GM23338 (cell line): ENCODE measurements around the gene PRSS2. TPM values are rescaled to one million over a fixed set of nuclear protein-coding genes. Genes with fewer than 3 reads are reported as not detected.

Source experiments
- ATAC-seq: fragments of 200-7000 bp; cut with Tn5 transposase; 3 replicates; pipeline ENCODE4 v1.9.1; 2020
- DNase-seq: peaks from one replicate; pipeline ENCODE4 v3.0.0-alpha.2; 2015; ENCODE audit warnings: low spot score
- H2AFZ ChIP-seq: fragments of 200-600 bp; sonication (generic); 2 replicates; pipeline ENCODE4 v1.8.0; 2016; ENCODE audit warnings: antibody characterized with exemption, mild to moderate bottlenecking, moderate library complexity
- H3F3A ChIP-seq: fragments of 200-600 bp; sonication (generic); replicated peaks from 2 replicates; pipeline ENCODE4 v1.8.0; 2017; ENCODE audit warnings: antibody characterized with exemption, mixed run types, low read depth
- H3K27ac ChIP-seq: fragments of 200-600 bp; sonication (generic); 2 replicates; pipeline ENCODE4 v1.6.1; 2016; ENCODE audit warnings: low read depth
- H3K27me3 ChIP-seq: fragments of 200-600 bp; sonication (generic); 2 replicates; pipeline ENCODE4 v1.8.0; 2016; ENCODE audit warnings: mild to moderate bottlenecking, mixed run types, moderate library complexity; ENCODE audit not compliant: insufficient read depth
- H3K36me3 ChIP-seq: fragments of 200-600 bp; sonication (generic); 2 replicates; pipeline ENCODE4 v1.8.0; 2016; ENCODE audit warnings: mild to moderate bottlenecking; ENCODE audit not compliant: insufficient read depth
- H3K4me1 ChIP-seq: fragments of 200-600 bp; sonication (generic); 2 replicates; pipeline ENCODE4 v1.8.0; 2016; ENCODE audit warnings: mild to moderate bottlenecking, moderate library complexity; ENCODE audit not compliant: insufficient read depth
- H3K4me2 ChIP-seq: fragments of 200-600 bp; sonication (generic); 2 replicates; pipeline ENCODE4 v1.7.1; 2017; ENCODE audit warnings: mixed run types
- H3K4me3 ChIP-seq: fragments of 200-600 bp; sonication (generic); 2 replicates; pipeline ENCODE4 v1.6.1; 2016; ENCODE audit warnings: mixed run types
- H3K79me2 ChIP-seq: fragments of 200-600 bp; sonication (generic); replicated peaks from 2 replicates; pipeline ENCODE4 v1.8.0; 2017; ENCODE audit warnings: mild to moderate bottlenecking; ENCODE audit not compliant: insufficient read depth
- H3K9me2 ChIP-seq: fragments of 200-600 bp; sonication (generic); 2 replicates; pipeline ENCODE4 v1.8.0; 2017; ENCODE audit not compliant: insufficient read depth
- H4K20me1 ChIP-seq: fragments of 200-600 bp; sonication (generic); replicated peaks from 2 replicates; pipeline ENCODE4 v1.8.0; 2017; ENCODE audit warnings: mild to moderate bottlenecking; ENCODE audit not compliant: insufficient read depth
- H3K27ac Mint-ChIP-seq: 2 replicates; pipeline ENCODE4 v1.8.0; 2020; ENCODE audit warnings: inconsistent platforms, mild to moderate bottlenecking, moderate library complexity, mixed read lengths
- H3K27me3 Mint-ChIP-seq: 3 replicates; pipeline ENCODE4 v1.8.0; 2022; ENCODE audit warnings: low read depth, mild to moderate bottlenecking, moderate library complexity, mixed read lengths, inconsistent platforms; ENCODE audit not compliant: insufficient read depth, poor library complexity
- H3K36me3 Mint-ChIP-seq: 3 replicates; pipeline ENCODE4 v1.8.0; 2021; ENCODE audit warnings: low read depth, mild to moderate bottlenecking, inconsistent platforms, moderate library complexity, mixed read lengths
- H3K4me1 Mint-ChIP-seq: 3 replicates; pipeline ENCODE4 v1.8.0; 2020; ENCODE audit warnings: mild to moderate bottlenecking, inconsistent platforms, mixed read lengths
- H3K4me3 Mint-ChIP-seq: 3 replicates; pipeline ENCODE4 v1.8.0; 2021; ENCODE audit warnings: moderate library complexity, mild to moderate bottlenecking, inconsistent platforms, mixed read lengths
- H3K9me3 Mint-ChIP-seq: 3 replicates; pipeline ENCODE4 v1.8.0; 2020; ENCODE audit warnings: moderate library complexity, mild to moderate bottlenecking, inconsistent platforms, mixed read lengths
- CREB1 ChIP-seq: fragments of 250-450 bp; sonication (Bioruptor Pico); IDR thresholded peaks from 2 replicates; pipeline ENCODE4 v1.5.0; 2020; ENCODE audit warnings: low read depth, mild to moderate bottlenecking, moderate library complexity
- CTCF ChIP-seq, 2 experiments: fragments of 200-600 bp in 1 of 2; sonication (generic) in 1 of 2; conservative IDR thresholded peaks; 2 replicates each; pipeline versions ENCODE4 v1.5.1 to v1.6.1; 2016 to 2017; ENCODE audit warnings: antibody characterized with exemption in 2 of 2, low read depth in 2 of 2, mild to moderate bottlenecking in 2 of 2, moderate library complexity in 1 of 2
- ETS1 ChIP-seq: IDR thresholded peaks from 2 replicates; pipeline ENCODE4 v1.6.1; 2016; ENCODE audit warnings: antibody characterized with exemption
- EZH2 ChIP-seq: fragments of 200-600 bp; sonication (generic); IDR thresholded peaks from one replicate; pipeline ENCODE4 v1.8.0; 2017; ENCODE audit warnings: antibody characterized with exemption, mild to moderate bottlenecking, low read depth; ENCODE audit not compliant: unreplicated experiment
- JUNB ChIP-seq: IDR thresholded peaks from one replicate; pipeline ENCODE4 v1.6.1; 2016; ENCODE audit warnings: antibody characterized with exemption; ENCODE audit not compliant: unreplicated experiment
- NANOG ChIP-seq: IDR thresholded peaks from 2 replicates; pipeline ENCODE4 v1.6.1; 2016; ENCODE audit warnings: antibody characterized with exemption, borderline replicate concordance
- POLR2AphosphoS5 ChIP-seq: IDR thresholded peaks from 2 replicates; pipeline ENCODE4 v1.6.1; 2016; ENCODE audit warnings: antibody characterized with exemption, low read depth
- REST ChIP-seq: IDR thresholded peaks from one replicate; pipeline ENCODE4 v1.6.1; 2018; ENCODE audit warnings: antibody characterized with exemption; ENCODE audit not compliant: unreplicated experiment
- ZNF331 ChIP-seq: fragments of 250-450 bp; sonication (Bioruptor Pico); IDR thresholded peaks from 2 replicates; pipeline ENCODE4 v1.5.0; 2020; ENCODE audit warnings: low read depth, mild to moderate bottlenecking, moderate library complexity
- ZNF462 ChIP-seq: fragments of 250-450 bp; sonication (Bioruptor Pico); IDR thresholded peaks from 2 replicates; pipeline ENCODE4 v1.5.0; 2020; ENCODE audit warnings: mild to moderate bottlenecking, moderate library complexity
- polyA plus RNA-seq: library from polyadenylated mRNA; unstranded; fragments of >200 nt; fragmentation: Nextera tagmentation; extraction: Ambion mirVana; gene quantifications from 2 replicates; pipeline ENCODE4 v1.2.1, GENCODE V29; 2016
- total RNA-seq: library from RNA; depleted of rRNA; stranded (reverse); fragments of >200 nt; shearing (Covaris generic); gene quantifications from 2 replicates; pipeline ENCODE4 v1.2.3, GENCODE V29; 2014

The PRSS2 gene
- total and polyA plus RNA-seq, 2 experiments from 2014 or later, result not detected

GRCh38 chr7:142788303-142789289 lies 17.8 kb downstream of the PRSS2 start (continued):
- no peak for TF ChIP-seq ZNF462 (CRISPR knock-in tag)
- no peak for TF ChIP-seq CTCF (conservative IDR thresholded peaks at IDR 0.05; ENCODE audit: low read depth in 2 of 2)
- TF ChIP-seq CREB1, result no peak
- TF ChIP-seq EZH2, result no peak
- TF ChIP-seq NANOG, result no peak

GRCh38 chr7:142789441-142789840 lies 18.7 kb downstream of the PRSS2 start:
- peaks cover 9% of the 10 kb centered on the region for H3K4me1 Mint-ChIP-seq
- DNase-seq (no peak), ATAC-seq (no peak)
- H3K9me2 ChIP-seq, result peaks cover 16% of the 10 kb centered on the region; the same call in 1 of the 2 replicates
- no peaks in the 10 kb centered on the region for H3K36me3 ChIP-seq
- no peak overlapping the region for H3K27ac ChIP-seq
- no peaks in the 10 kb centered on the region for H3K79me2 ChIP-seq
- peaks cover 11% of the 10 kb centered on the region for H3K4me1 ChIP-seq
- H3K36me3 Mint-ChIP-seq, result no peaks in the 10 kb centered on the region; the same call in 2 of the 3 replicates
- H3K4me2 ChIP-seq, result no peak overlapping the region
- H2AFZ ChIP-seq, result no peak overlapping the region
- no peaks in the 10 kb centered on the region for H4K20me1 ChIP-seq
- no peaks in the 10 kb centered on the region for H3F3A ChIP-seq
- no peak overlapping the region for H3K4me3 Mint-ChIP-seq
- H3K27me3 Mint-ChIP-seq, result peaks cover 2% of the 10 kb centered on the region
- no peak overlapping the region for H3K4me3 ChIP-seq
- H3K27me3 ChIP-seq, result 0 out of 2 replicates have a peak, but pooled peaks cover 8% of the 10 kb centered on the region
- H3K9me3 Mint-ChIP-seq, result no peaks in the 10 kb centered on the region; the same call in 2 of the 3 replicates
- no peak overlapping the region for H3K27ac Mint-ChIP-seq
- TF ChIP-seq ZNF331 (CRISPR knock-in tag) (no peak), POLR2AphosphoS5 (no peak), JUNB (no peak), ETS1 (no peak), REST (no peak), EZH2 (no peak)
